ENCODE results near the gene TREH.

GRCh38 chr11:118689503-118689851, 10.0 kb upstream of the TREH start:
- no peak for TF ChIP-seq CTCF (IDR thresholded peaks at IDR 0.05; ENCODE audit: poor library complexity, severe bottlenecking)
- TF ChIP-seq EZH2 (IDR thresholded peaks at IDR 0.05; ENCODE audit: borderline replicate concordance, insufficient read depth, low read length, poor library complexity, severe bottlenecking): no peak
- no peak for TF ChIP-seq MXI1 (conservative IDR thresholded peaks at IDR 0.05; ENCODE audit: poor library complexity, severe bottlenecking)
